ENCODE measurements around the gene CDC20B.

CDC20B gene

DNA sequence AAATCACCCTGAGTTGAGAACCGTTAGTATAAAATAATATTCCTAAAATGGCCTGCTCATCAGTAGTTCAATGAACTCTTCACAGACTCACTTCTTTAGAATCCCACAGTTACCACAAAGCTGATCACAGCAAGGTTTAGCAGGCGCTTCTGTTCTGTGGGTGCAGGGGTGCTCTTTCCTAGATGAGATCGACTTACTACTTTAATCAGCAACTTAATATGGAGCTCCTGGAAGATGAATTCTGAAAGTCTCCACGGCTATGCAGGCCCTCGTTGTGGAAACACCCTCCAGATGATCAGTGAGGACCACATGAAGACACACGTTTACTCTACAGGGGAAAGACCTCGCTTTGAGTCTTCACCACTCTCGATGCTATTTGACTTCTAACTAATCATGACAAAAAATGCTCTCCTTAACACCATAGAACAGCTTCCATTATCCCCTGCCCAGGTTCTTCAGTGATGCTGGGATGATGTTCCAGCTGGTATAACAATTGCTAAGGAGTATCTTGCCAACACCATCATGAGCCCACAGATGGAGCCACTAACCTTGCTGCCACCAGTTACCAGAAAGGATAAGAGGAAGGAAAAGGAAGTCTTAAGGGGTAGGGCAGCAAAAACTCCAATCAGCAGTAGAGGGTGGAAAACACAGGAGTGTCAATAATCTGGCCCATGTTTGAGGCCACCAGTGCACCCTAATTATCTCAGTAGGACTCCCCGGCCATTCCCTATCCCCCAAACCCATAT, 30.9 kb downstream of the CDC20B start:
- TF ChIP-seq BCL11A (tag by site-specific recombination; IDR thresholded peaks at IDR 0.05; ENCODE audit: low read depth) (no peak), TCF7L2 (IDR thresholded peaks at IDR 0.05; ENCODE audit: borderline replicate concordance, low read depth, low read length) (no peak), ZNF707 (tag by site-specific recombination; IDR thresholded peaks at IDR 0.05) (no peak), ZNF629 (tag by site-specific recombination; IDR thresholded peaks at IDR 0.05) (no peak), YY1 (tag by site-specific recombination; IDR thresholded peaks at IDR 0.05) (no peak), GLI2 (tag by site-specific recombination; IDR thresholded peaks at IDR 0.05; ENCODE audit: borderline replicate concordance, low read depth) (no peak)
- TF ChIP-seq, protein P1, sequence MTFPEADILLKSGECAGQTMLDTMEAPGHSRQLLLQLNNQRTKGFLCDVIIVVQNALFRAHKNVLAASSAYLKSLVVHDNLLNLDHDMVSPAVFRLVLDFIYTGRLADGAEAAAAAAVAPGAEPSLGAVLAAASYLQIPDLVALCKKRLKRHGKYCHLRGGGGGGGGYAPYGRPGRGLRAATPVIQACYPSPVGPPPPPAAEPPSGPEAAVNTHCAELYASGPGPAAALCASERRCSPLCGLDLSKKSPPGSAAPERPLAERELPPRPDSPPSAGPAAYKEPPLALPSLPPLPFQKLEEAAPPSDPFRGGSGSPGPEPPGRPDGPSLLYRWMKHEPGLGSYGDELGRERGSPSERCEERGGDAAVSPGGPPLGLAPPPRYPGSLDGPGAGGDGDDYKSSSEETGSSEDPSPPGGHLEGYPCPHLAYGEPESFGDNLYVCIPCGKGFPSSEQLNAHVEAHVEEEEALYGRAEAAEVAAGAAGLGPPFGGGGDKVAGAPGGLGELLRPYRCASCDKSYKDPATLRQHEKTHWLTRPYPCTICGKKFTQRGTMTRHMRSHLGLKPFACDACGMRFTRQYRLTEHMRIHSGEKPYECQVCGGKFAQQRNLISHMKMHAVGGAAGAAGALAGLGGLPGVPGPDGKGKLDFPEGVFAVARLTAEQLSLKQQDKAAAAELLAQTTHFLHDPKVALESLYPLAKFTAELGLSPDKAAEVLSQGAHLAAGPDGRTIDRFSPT (tag by site-specific recombination; IDR thresholded peaks at IDR 0.05), result no peak
- H3K27ac ChIP-seq (ENCODE audit: extremely low read depth, low read depth, low read length), result no peak overlapping the region
- ChIA-PET CTCF (interaction anchor here (0.7 to 1.4 kb wide), 4 partner anchors 15 to 236 kb away, joined by 3 to 5 read pairs (median 4); no protein-coding TSS in a partner anchor), POLR2A (no interaction called here)
- no peaks in the 10 kb centered on the region for H3K4me1 ChIP-seq (ENCODE audit: control insufficient read depth, insufficient read depth, low read length)
- H3K9me3 ChIP-seq (ENCODE audit: control insufficient read depth, insufficient read depth, low read depth, low read length), result no peaks in the 10 kb centered on the region
- H3K36me3 ChIP-seq (ENCODE audit: control insufficient read depth in 2 of 2, insufficient read depth in 1 of 2, low read length in 2 of 2), result no peaks in the 10 kb centered on the region
- no peak overlapping the region for H3K4me3 ChIP-seq (ENCODE audit: low read depth, low read length)

DNA sequence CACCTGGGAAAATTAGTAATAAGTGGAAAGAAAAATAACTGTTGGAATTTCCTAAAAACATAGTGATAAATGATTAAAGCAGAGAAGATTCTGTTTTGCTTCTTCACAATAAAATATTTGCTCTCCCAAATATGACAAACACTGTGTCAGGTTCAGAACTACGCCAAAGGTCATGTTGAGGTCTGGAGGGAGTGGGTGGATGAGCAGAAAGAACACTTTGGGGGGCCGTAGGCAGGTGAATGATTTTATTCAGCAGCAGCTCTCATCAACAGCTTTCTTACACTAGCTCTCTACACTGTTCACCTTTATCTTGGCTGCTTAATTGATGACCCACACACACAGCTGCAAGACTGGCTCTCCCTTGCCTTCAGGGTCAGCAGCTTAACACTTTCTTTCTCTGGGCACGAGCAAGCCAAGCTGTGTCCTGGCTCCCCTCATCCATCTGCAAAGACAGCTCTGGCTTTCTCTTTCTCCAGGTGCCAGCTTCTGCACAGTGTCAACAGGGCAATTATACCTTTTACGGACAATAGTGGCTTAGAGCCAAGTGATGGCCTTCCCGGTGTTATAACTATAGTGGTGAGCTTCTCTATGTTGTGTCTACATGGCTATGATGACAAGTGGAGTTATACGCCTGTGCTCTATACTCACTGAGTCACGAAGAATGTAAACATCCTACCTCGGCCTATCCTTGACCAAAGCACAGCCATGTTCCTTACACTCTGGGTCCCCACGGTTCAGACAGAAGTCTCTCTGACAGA, 31.9 kb downstream of the CDC20B start:
- Histone ChIP-seq H3K4me3 (ENCODE audit: low read depth, low read length) (no peak overlapping the region), H3K36me3 (ENCODE audit: control insufficient read depth in 2 of 2, insufficient read depth in 1 of 2, low read length in 2 of 2) (no peaks in the 10 kb centered on the region), H3K9me3 (ENCODE audit: control insufficient read depth, insufficient read depth, low read depth, low read length) (no peaks in the 10 kb centered on the region), H3K4me1 (ENCODE audit: control insufficient read depth, insufficient read depth, low read length) (no peaks in the 10 kb centered on the region), H3K27ac (ENCODE audit: extremely low read depth, low read depth, low read length) (no peak overlapping the region)
- CTCF ChIA-PET, result interaction anchor here (0.7 to 2.3 kb wide), 5 partner anchors 19 to 1635 kb away, joined by 3 to 10 read pairs (median 6); partner anchors contain the start of gene GPX8
- POLR2A ChIA-PET, result no interaction called here
- TF ChIP-seq, protein P2, sequence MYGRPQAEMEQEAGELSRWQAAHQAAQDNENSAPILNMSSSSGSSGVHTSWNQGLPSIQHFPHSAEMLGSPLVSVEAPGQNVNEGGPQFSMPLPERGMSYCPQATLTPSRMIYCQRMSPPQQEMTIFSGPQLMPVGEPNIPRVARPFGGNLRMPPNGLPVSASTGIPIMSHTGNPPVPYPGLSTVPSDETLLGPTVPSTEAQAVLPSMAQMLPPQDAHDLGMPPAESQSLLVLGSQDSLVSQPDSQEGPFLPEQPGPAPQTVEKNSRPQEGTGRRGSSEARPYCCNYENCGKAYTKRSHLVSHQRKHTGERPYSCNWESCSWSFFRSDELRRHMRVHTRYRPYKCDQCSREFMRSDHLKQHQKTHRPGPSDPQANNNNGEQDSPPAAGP (tag by site-specific recombination; IDR thresholded peaks at IDR 0.05), result no peak
- TF ChIP-seq, protein P3, sequence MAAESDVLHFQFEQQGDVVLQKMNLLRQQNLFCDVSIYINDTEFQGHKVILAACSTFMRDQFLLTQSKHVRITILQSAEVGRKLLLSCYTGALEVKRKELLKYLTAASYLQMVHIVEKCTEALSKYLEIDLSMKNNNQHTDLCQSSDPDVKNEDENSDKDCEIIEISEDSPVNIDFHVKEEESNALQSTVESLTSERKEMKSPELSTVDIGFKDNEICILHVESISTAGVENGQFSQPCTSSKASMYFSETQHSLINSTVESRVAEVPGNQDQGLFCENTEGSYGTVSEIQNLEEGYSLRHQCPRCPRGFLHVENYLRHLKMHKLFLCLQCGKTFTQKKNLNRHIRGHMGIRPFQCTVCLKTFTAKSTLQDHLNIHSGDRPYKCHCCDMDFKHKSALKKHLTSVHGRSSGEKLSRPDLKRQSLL (tag by site-specific recombination; IDR thresholded peaks at IDR 0.05), result no peak
- TF ChIP-seq ZNF510 (tag by site-specific recombination; IDR thresholded peaks at IDR 0.05; ENCODE audit: insufficient replicate concordance) (no peak), ZNF24 (tag by site-specific recombination; IDR thresholded peaks at IDR 0.05) (no peak), ZNF76 (tag by site-specific recombination; IDR thresholded peaks at IDR 0.05; ENCODE audit: borderline replicate concordance, low read depth) (no peak), BCL11A (tag by site-specific recombination; IDR thresholded peaks at IDR 0.05; ENCODE audit: low read depth) (no peak), YY1 (tag by site-specific recombination; IDR thresholded peaks at IDR 0.05) (no peak), ZSCAN16 (tag by site-specific recombination; IDR thresholded peaks at IDR 0.05) (no peak)
- TF ChIP-seq, protein P4, sequence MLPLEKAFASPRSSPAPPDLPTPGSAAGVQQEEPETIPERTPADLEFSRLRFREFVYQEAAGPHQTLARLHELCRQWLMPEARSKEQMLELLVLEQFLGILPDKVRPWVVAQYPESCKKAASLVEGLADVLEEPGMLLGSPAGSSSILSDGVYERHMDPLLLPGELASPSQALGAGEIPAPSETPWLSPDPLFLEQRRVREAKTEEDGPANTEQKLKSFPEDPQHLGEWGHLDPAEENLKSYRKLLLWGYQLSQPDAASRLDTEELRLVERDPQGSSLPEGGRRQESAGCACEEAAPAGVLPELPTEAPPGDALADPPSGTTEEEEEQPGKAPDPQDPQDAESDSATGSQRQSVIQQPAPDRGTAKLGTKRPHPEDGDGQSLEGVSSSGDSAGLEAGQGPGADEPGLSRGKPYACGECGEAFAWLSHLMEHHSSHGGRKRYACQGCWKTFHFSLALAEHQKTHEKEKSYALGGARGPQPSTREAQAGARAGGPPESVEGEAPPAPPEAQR (tag by site-specific recombination; IDR thresholded peaks at IDR 0.05), result no peak
- TF ChIP-seq, protein P5, sequence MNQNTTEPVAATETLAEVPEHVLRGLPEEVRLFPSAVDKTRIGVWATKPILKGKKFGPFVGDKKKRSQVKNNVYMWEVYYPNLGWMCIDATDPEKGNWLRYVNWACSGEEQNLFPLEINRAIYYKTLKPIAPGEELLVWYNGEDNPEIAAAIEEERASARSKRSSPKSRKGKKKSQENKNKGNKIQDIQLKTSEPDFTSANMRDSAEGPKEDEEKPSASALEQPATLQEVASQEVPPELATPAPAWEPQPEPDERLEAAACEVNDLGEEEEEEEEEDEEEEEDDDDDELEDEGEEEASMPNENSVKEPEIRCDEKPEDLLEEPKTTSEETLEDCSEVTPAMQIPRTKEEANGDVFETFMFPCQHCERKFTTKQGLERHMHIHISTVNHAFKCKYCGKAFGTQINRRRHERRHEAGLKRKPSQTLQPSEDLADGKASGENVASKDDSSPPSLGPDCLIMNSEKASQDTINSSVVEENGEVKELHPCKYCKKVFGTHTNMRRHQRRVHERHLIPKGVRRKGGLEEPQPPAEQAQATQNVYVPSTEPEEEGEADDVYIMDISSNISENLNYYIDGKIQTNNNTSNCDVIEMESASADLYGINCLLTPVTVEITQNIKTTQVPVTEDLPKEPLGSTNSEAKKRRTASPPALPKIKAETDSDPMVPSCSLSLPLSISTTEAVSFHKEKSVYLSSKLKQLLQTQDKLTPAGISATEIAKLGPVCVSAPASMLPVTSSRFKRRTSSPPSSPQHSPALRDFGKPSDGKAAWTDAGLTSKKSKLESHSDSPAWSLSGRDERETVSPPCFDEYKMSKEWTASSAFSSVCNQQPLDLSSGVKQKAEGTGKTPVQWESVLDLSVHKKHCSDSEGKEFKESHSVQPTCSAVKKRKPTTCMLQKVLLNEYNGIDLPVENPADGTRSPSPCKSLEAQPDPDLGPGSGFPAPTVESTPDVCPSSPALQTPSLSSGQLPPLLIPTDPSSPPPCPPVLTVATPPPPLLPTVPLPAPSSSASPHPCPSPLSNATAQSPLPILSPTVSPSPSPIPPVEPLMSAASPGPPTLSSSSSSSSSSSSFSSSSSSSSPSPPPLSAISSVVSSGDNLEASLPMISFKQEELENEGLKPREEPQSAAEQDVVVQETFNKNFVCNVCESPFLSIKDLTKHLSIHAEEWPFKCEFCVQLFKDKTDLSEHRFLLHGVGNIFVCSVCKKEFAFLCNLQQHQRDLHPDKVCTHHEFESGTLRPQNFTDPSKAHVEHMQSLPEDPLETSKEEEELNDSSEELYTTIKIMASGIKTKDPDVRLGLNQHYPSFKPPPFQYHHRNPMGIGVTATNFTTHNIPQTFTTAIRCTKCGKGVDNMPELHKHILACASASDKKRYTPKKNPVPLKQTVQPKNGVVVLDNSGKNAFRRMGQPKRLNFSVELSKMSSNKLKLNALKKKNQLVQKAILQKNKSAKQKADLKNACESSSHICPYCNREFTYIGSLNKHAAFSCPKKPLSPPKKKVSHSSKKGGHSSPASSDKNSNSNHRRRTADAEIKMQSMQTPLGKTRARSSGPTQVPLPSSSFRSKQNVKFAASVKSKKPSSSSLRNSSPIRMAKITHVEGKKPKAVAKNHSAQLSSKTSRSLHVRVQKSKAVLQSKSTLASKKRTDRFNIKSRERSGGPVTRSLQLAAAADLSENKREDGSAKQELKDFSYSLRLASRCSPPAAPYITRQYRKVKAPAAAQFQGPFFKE (tag by site-specific recombination; IDR thresholded peaks at IDR 0.05; ENCODE audit: borderline replicate concordance), result no peak
- TF ChIP-seq, protein P6, sequence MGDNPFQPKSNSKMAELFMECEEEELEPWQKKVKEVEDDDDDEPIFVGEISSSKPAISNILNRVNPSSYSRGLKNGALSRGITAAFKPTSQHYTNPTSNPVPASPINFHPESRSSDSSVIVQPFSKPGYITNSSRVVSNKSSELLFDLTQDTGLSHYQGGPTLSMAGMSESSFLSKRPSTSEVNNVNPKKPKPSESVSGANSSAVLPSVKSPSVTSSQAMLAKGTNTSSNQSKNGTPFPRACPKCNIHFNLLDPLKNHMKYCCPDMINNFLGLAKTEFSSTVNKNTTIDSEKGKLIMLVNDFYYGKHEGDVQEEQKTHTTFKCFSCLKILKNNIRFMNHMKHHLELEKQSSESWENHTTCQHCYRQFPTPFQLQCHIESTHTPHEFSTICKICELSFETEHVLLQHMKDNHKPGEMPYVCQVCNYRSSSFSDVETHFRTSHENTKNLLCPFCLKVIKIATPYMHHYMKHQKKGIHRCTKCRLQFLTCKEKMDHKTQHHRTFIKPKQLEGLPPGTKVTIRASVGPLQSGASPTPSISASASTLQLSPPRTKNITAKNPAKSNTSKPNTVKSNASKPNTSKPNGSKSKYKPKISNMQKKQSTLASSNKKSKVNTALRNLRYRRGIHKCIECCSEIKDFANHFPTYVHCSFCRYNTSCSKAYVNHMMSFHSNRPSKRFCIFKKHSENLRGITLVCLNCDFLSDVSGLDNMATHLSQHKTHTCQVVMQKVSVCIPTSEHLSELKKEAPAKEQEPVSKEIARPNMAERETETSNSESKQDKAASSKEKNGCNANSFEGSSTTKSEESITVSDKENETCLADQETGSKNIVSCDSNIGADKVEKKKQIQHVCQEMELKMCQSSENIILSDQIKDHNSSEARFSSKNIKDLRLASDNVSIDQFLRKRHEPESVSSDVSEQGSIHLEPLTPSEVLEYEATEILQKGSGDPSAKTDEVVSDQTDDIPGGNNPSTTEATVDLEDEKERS (tag by site-specific recombination; IDR thresholded peaks at IDR 0.05), result no peak
